HG03460 (cell line): Measurements from ENCODE around the gene GRID1.
"Not testable (repeated sequence)": the region's sequence is repeated elsewhere in the genome, so short reads cannot be mapped to it uniquely, and the experiment has no call there.

ENCODE experiments used
- ATAC-seq: cut with Tn5 transposase; IDR thresholded peaks from one replicate; pipeline ENCODE4 v1.9.1; 2021; ENCODE audit not compliant: unreplicated experiment

The GRID1 gene

GRCh38 chr10:85789982-85790789, 576.4 kb downstream of the GRID1 start:
- ATAC-seq = no peak

GRCh38 chr10:85789125-85789524, 577.5 kb downstream of the GRID1 start:
- ATAC-seq = no peak

- ATAC-seq = no peak
Observed at GRCh38 chr10:85788570-85788969, 578.0 kb downstream of the GRID1 start.

- no peak for ATAC-seq
Observed at GRCh38 chr10:85787881-85788280, 578.7 kb downstream of the GRID1 start.

GRCh38 chr10:85787393-85787792, 579.2 kb downstream of the GRID1 start:
- ATAC-seq = no peak

- ATAC-seq = no peak
Observed at GRCh38 chr10:85786401-85786899, 580.1 kb downstream of the GRID1 start.

GRCh38 chr10:85784792-85785191, 581.8 kb downstream of the GRID1 start:
- no peak for ATAC-seq

GRCh38 chr10:85781404-85781803, 585.2 kb downstream of the GRID1 start:
- no peak for ATAC-seq

- ATAC-seq = no peak
Observed at GRCh38 chr10:85778074-85778473, 588.5 kb downstream of the GRID1 start.

GRCh38 chr10:85767891-85768290, 598.7 kb downstream of the GRID1 start:
- no peak for ATAC-seq

GRCh38 chr10:85764108-85764507, 602.5 kb downstream of the GRID1 start:
- ATAC-seq = no peak

- no peak for ATAC-seq
Observed at GRCh38 chr10:85761906-85762445, 604.6 kb downstream of the GRID1 start.

GRCh38 chr10:85741626-85742300, 624.8 kb downstream of the GRID1 start:
- ATAC-seq = peak; percentile 93

GRCh38 chr10:85735997-85736396, 630.6 kb downstream of the GRID1 start:
- no peak for ATAC-seq

GRCh38 chr10:85734791-85735190, 631.8 kb downstream of the GRID1 start:
- ATAC-seq = no peak

GRCh38 chr10:85724215-85724614, 642.4 kb downstream of the GRID1 start:
- no peak for ATAC-seq

GRCh38 chr10:85720931-85721590, 645.5 kb downstream of the GRID1 start:
- no peak for ATAC-seq

- no peak for ATAC-seq
Observed at GRCh38 chr10:85719408-85719807, 647.2 kb downstream of the GRID1 start.

GRCh38 chr10:85713885-85714284, 652.7 kb downstream of the GRID1 start:
- no peak for ATAC-seq

- no peak for ATAC-seq
Observed at GRCh38 chr10:85702768-85703167, 663.8 kb downstream of the GRID1 start.

GRCh38 chr10:85699066-85699465, 667.5 kb downstream of the GRID1 start:
- not testable (repeated sequence) for ATAC-seq
